ENCODE results near the gene MAP3K20. TPM values are rescaled to one million over a fixed set of nuclear protein-coding genes. Genes with fewer than 3 reads are reported as not detected.

Gene MAP3K20
- total and polyA plus RNA-seq, 2 of the 8 experiments (the other 6 are each of a cell fraction or from before 2014, with no cell fraction given), result 3.1 to 11.1 TPM

DNA sequence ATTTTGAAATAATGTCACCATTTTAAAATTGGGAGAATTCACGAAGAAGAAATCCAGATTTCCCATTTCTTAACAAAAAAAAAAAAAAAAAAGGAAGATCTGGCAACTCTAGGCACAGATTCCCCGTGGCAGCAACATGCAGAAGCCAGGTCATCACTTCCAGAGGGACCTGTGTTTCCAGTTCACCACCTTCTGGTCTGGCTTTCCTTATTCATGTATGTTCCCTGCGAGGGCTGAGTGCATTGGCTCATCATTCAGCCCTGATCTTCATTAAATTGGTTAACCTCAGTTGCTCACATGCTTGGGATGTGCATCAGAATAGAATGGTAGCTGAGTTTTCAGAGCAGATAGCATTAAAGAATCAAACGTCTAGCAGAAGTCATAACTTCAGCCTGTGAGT, 25.0 kb upstream of the MAP3K20 start (continued):
- TF ChIP-seq CBX8 (IDR thresholded peaks at IDR 0.05; ENCODE audit: borderline replicate concordance, low read depth, low read length), result no peak
- no peak for TF ChIP-seq PHF8 (conservative IDR thresholded peaks at IDR 0.05; ENCODE audit: low read depth, low read length)
- no peak for TF ChIP-seq CEBPB (IDR thresholded peaks at IDR 0.05; ENCODE audit: low read depth, low read length)
- no peak for TF ChIP-seq TBP (IDR thresholded peaks at IDR 0.05; ENCODE audit: low read depth, low read length)
- no peak for TF ChIP-seq EP300 (IDR thresholded peaks at IDR 0.05; ENCODE audit: borderline replicate concordance in 1 of 2, low read depth in 2 of 2, low read length in 2 of 2)
- TF ChIP-seq, protein P1, sequence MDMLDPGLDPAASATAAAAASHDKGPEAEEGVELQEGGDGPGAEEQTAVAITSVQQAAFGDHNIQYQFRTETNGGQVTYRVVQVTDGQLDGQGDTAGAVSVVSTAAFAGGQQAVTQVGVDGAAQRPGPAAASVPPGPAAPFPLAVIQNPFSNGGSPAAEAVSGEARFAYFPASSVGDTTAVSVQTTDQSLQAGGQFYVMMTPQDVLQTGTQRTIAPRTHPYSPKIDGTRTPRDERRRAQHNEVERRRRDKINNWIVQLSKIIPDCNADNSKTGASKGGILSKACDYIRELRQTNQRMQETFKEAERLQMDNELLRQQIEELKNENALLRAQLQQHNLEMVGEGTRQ (IDR thresholded peaks at IDR 0.05; ENCODE audit: low read length), result no peak

Data from H1 (cell line).